Right lobe of liver (tissue), 6 donors: ENCODE data around the gene CRYBA1. TPM values are rescaled to one million over a fixed set of nuclear protein-coding genes. Genes with fewer than 3 reads are reported as not detected.
A peak's percentile ranks its signal among the peaks of the same experiment; 100 is the strongest.
"Not testable (repeated sequence)": the region's sequence is repeated elsewhere in the genome, so short reads cannot be mapped to it uniquely, and the experiment has no call there.

Experiments
- ATAC-seq, 4 donors: fragments of 200-7000 bp; cut with Tn5 transposase; one replicate each; pipeline ENCODE4 v1.9.1; 2020; ENCODE audit warnings: mild to moderate bottlenecking in 4 of 4, moderate library complexity in 4 of 4
- DNase-seq, 3 donors: peaks; one replicate each; pipeline ENCODE4 v3.0.0-alpha.2; 2020
- H3K27ac ChIP-seq, 3 donors: fragments of 200-600 bp; one replicate each; pipeline ENCODE4 v1.8.0; 2022
- H3K27me3 ChIP-seq, 2 donors: fragments of 200-600 bp; one replicate each; pipeline ENCODE4 v1.8.0; 2022
- H3K36me3 ChIP-seq, 4 donors: fragments of 200-600 bp; sonication (generic) in 1 of 4; one replicate each; pipeline versions ENCODE4 v1.5.1 to v1.8.0; 2017 to 2022; ENCODE audit warnings: control low read depth in 1 of 4
- H3K4me1 ChIP-seq, 4 donors: fragments of 200-600 bp; sonication (generic) in 1 of 4; one replicate each; pipeline versions ENCODE4 v1.5.1 to v1.8.0; 2017 to 2022; ENCODE audit warnings: control low read depth in 1 of 4
- H3K4me3 ChIP-seq, 3 donors: fragments of 200-600 bp; one replicate each; pipeline ENCODE4 v1.8.0; 2022
- H3K9me3 ChIP-seq, 4 donors: fragments of 200-600 bp; sonication (generic) in 1 of 4; one replicate each; pipeline versions ENCODE4 v1.5.1 to v1.8.0; 2017 to 2022; ENCODE audit warnings: control low read depth in 1 of 4
- POLR2A ChIP-seq: fragments of 450-650 bp; IDR thresholded peaks from one replicate; pipeline ENCODE4 v1.6.1; 2017; ENCODE audit warnings: antibody characterized with exemption, mild to moderate bottlenecking
- WGBS: methylation state at CpG from one replicate; pipeline ENCODE4 v1.1.6; 2018; ENCODE audit warnings: low coverage, low lambda C conversion rate; ENCODE audit not compliant: insufficient coverage; ENCODE audit errors: missing lambda C conversion rate; 5-methylcytosine and 5-hydroxymethylcytosine counted together
- intact Hi-C, 2 donors: fragments of 100-400 bp; cut with DNase I; formaldehyde crosslinking; loops; one replicate each; pipeline versions ENCODE4 v1.11.2 to v1.14.1; 2022
- total RNA-seq, 6 experiments: library from RNA; depleted of rRNA in 2 of 6; stranded (reverse); fragments of >200 nt in 2 of 6; fragmentation: NEBNext Ultra II Directional in 3 of 6; extraction: Animal tissue kit (Norgen Biotek cat#: 25700) in 3 of 6; gene quantifications; one replicate each; pipeline versions ENCODE4 v1.1.0 to v1.2.4, GENCODE V29; 2016 to 2023
- TF ChIP-seq, protein P1 (sequence below), 4 donors: fragments of 200-600 bp in 3 of 4; fragments of 450-650 bp in 1 of 4; IDR thresholded peaks; one replicate each; pipeline versions ENCODE4 v1.5.1 to v1.8.0; 2016 to 2022; ENCODE audit warnings: antibody characterized with exemption in 4 of 4, mild to moderate bottlenecking in 2 of 4
- donor health status: DM: no; HTN: yes; CAD: no.
- donor health status: DM: no; HTN: no; CAD: no.
- donor health status: DM: no; HTN: no; CAD: no.
- donor health status: DM: no; HTN: yes; CAD: no.
- donor health status: DM: no; HTN: yes; CAD: no.

The CRYBA1 gene
- total RNA-seq, 6 experiments from 2014 or later = not detected

DNA sequence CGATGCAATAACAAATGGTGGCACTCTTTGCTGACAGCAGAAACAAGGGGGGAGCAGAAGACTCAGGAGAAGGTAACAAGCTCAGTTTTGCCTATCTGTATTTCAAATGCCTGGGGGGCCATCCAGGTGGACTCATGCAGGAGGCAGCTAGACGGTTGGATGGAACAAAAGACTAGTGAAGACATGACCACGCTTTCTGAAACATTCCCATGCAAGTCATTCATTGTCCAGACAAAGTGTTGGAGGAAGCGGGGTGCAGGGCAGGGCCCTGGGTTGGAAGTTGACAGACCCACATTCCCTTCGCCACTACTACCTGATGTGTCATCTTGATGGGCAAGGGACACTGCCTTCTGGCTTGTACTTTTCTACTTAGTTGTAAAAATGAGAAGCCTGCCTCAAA lies 29.8 kb upstream of the CRYBA1 start:
- Histone ChIP-seq H3K4me3 (no peak overlapping the region), H3K36me3 (no peaks in the 10 kb centered on the region), H3K27me3 (no peaks in the 10 kb centered on the region), H3K9me3 (no peaks in the 10 kb centered on the region), H3K27ac (no peak overlapping the region), H3K4me1 (peaks cover 0 to 4% (median 0%) of the 10 kb centered on the region in 4 donors)
- DNase-seq = no peak
- no peak for ATAC-seq
- WGBS = 83% methylated on average over 5 of the region's 5 CpGs
- intact Hi-C loops = loop anchor here (5.0 to 10.0 kb wide), 2 partner anchors 65 to 72 kb away; no protein-coding TSS in a partner anchor
- TF ChIP-seq, protein P1, sequence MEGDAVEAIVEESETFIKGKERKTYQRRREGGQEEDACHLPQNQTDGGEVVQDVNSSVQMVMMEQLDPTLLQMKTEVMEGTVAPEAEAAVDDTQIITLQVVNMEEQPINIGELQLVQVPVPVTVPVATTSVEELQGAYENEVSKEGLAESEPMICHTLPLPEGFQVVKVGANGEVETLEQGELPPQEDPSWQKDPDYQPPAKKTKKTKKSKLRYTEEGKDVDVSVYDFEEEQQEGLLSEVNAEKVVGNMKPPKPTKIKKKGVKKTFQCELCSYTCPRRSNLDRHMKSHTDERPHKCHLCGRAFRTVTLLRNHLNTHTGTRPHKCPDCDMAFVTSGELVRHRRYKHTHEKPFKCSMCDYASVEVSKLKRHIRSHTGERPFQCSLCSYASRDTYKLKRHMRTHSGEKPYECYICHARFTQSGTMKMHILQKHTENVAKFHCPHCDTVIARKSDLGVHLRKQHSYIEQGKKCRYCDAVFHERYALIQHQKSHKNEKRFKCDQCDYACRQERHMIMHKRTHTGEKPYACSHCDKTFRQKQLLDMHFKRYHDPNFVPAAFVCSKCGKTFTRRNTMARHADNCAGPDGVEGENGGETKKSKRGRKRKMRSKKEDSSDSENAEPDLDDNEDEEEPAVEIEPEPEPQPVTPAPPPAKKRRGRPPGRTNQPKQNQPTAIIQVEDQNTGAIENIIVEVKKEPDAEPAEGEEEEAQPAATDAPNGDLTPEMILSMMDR (IDR thresholded peaks at IDR 0.05) = no peak
- no peak for TF ChIP-seq POLR2A

GRCh38 chr17:29219378-29220047 lies 27.1 kb upstream of the CRYBA1 start:
- Histone ChIP-seq H3K4me3 (no peak overlapping the region), H3K4me1 (peaks cover 0 to 4% (median 0%) of the 10 kb centered on the region in 4 donors), H3K9me3 (no peaks in the 10 kb centered on the region), H3K27me3 (no peaks in the 10 kb centered on the region), H3K36me3 (no peaks in the 10 kb centered on the region), H3K27ac (no peak overlapping the region)
- TF ChIP-seq, protein P1 (IDR thresholded peaks at IDR 0.05) = peak; percentile 92 to 98 (median 97)
- no peak for TF ChIP-seq POLR2A
- whole genome bisulfite sequencing = 5% methylated on average over 14 of the region's 14 CpGs
- ATAC-seq (peak; percentile 98 to 100 (median 99)), DNase-seq (peak; percentile 67 to 86 (median 74))
- intact Hi-C loops = loop anchor here (5.0 to 10.0 kb wide), 2 partner anchors 67 to 75 kb away; no protein-coding TSS in a partner anchor

GRCh38 chr17:29221338-29221737 lies 25.3 kb upstream of the CRYBA1 start:
- H3K9me3 ChIP-seq, H3K27me3 ChIP-seq, H3K27ac ChIP-seq, H3K36me3 ChIP-seq, H3K4me1 ChIP-seq, ATAC-seq, H3K4me3 ChIP-seq, DNase-seq, intact Hi-C loops: not testable (repeated sequence)
- 94% methylated on average over 8 of the region's 11 CpGs for WGBS

DNA sequence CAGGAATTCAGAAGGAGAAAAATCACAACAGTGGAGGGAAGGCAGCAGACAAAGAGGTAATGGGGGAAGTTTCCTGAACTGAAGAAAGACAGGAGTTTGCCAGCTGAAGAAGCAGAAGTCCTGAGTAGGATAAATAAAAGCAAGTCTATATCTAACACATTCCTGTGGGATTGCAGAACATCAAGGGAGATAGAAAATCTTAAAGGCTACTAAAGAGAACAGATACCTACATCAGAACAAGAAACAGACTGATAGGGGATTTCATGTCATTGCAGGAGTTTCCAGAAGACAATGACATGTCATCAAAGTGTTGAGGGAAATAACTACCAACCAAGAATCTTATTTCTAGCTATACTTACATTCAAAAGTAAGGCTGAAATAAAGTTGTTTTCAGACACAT lies 21.3 kb upstream of the CRYBA1 start:
- no peaks in the 10 kb centered on the region for H3K9me3 ChIP-seq
- H3K27ac ChIP-seq = no peak overlapping the region
- H3K27me3 ChIP-seq = no peaks in the 10 kb centered on the region
- intact Hi-C loops = no loop called here
- ATAC-seq (no peak), DNase-seq (no peak)
- H3K4me3 ChIP-seq = no peak overlapping the region
- H3K4me1 ChIP-seq = no peaks in the 10 kb centered on the region
- TF ChIP-seq, protein P1 (IDR thresholded peaks at IDR 0.05) = no peak
- TF ChIP-seq POLR2A = no peak
- no peaks in the 10 kb centered on the region for H3K36me3 ChIP-seq

- WGBS = 82% methylated on average over 1 of the region's 1 CpG
- Histone ChIP-seq H3K9me3 (no peaks in the 10 kb centered on the region), H3K4me3 (no peak overlapping the region), H3K4me1 (peaks cover 0 to 7% (median 0%) of the 10 kb centered on the region in 4 donors), H3K36me3 (no peaks in the 10 kb centered on the region), H3K27me3 (no peaks in the 10 kb centered on the region), H3K27ac (no peak overlapping the region)
- intact Hi-C loops = no loop called here
- no peak for TF ChIP-seq POLR2A
- TF ChIP-seq, protein P1 (IDR thresholded peaks at IDR 0.05) = no peak
- no peak for ATAC-seq
- DNase-seq = no peak
Measured at GRCh38 chr17:29233301-29233700, 13.4 kb upstream of the CRYBA1 start.

DNA sequence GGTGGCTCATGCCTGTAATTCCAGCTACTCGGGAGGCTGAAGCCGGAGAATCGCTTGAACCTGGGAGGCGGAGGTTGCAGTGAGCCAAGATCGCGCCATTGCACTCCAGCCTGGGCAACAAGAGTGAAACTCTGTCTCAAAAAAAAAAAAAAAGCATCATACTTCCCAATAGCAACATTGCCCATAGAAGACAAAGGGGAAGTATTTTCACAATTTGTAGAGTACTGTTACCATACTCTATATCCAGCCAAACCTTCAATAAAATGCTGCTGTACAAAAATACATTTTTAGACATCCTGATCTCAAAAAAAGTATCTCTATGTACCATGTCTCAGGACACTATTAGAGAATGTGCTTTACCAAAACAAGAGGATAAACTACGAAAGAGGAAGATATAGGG lies 11.7 kb upstream of the CRYBA1 start:
- DNase-seq, ATAC-seq, H3K27ac ChIP-seq, H3K9me3 ChIP-seq, H3K27me3 ChIP-seq, H3K36me3 ChIP-seq, H3K4me3 ChIP-seq, intact Hi-C loops: not testable (repeated sequence)
- whole genome bisulfite sequencing = 100% methylated on average over 1 of the region's 7 CpGs
- peaks cover 0 to 10% (median 0%) of the 10 kb centered on the region in 4 donors for H3K4me1 ChIP-seq
